Measurements from ENCODE around the gene NPAS3.

NPAS3 gene

DNA sequence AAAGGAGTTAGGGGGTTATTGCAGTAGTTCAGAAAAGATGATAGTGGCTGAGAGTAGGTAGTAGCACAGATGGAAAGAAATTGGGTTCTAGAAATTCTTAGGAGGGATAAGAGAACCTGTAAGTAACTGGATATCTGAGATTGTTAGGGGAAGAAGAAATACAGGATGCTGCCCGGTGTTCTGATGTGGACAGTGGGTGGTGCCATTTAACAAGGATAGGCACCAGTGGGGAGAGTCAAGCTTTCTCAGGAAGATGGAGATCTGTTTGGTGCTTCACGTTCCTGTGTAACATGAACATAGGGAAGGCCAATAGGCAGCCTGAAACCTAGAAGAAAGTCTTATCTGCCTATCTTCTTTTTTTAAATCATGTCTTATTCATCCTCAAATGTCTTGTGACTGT is 245.9 kb downstream of the NPAS3 start:
- Mint-ChIP-seq H3K27me3 (no peaks in the 10 kb centered on the region), H3K9me3 (peaks cover 5% of the 10 kb centered on the region), H3K4me3 (no peak overlapping the region), H3K36me3 (ENCODE audit: low read depth) (no peaks in the 10 kb centered on the region), H3K4me1 (ENCODE audit: low read depth) (no peaks in the 10 kb centered on the region), H3K27ac (no peak overlapping the region)
- no peak for DNase-seq

DNA sequence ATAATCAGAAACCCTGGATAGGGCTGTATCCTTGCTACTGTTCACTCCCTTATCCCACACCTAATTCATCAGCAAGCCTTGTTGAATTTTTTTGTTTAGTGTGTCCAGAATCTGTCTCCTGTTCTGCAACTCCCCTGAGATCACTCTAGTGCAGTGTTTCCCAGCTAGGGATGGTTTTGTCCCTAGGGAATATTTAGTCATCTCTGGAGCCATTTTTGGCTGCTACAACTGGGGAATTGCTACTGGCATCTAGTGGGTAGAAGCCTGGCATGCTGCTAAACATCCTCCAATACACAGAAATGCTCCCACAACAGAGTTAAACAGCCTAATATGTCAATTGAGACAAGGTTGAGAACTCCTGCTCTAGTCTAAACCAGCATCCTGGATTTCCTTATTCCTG is 248.0 kb downstream of the NPAS3 start:
- Mint-ChIP-seq H3K27ac (no peak overlapping the region), H3K4me3 (no peak overlapping the region)

DNA sequence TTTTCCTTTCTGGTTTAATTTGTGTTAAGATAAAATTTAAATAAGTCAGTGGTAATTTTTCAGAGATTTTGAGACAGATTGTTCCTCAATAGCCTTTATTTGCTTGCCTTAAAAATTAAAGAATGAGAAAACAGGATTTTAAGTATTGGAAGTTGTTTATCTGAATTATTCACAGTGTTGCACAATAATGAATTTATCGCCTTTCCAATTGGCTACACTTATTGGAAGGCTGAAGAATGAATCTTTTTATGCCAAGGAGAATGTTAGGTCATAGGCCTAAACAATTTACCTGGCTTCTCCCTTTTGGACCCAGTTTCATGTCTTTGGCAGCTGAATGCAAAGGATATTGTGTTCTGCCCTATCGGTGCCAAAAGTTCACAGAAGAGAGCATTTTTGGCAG is 250.2 kb downstream of the NPAS3 start:
- H3K9me3 Mint-ChIP-seq = peaks cover 3% of the 10 kb centered on the region
- no peaks in the 10 kb centered on the region for H3K36me3 Mint-ChIP-seq (ENCODE audit: low read depth)
- no peaks in the 10 kb centered on the region for H3K27me3 Mint-ChIP-seq
- DNase-seq = no peak
- no peak overlapping the region for H3K27ac Mint-ChIP-seq
- no peaks in the 10 kb centered on the region for H3K4me1 Mint-ChIP-seq (ENCODE audit: low read depth)
- no peak overlapping the region for H3K4me3 Mint-ChIP-seq

More for the DNA sequence above, 248.0 kb downstream of the NPAS3 start:
- Mint-ChIP-seq H3K27me3 (no peaks in the 10 kb centered on the region), H3K4me1 (ENCODE audit: low read depth) (no peaks in the 10 kb centered on the region), H3K9me3 (peaks cover 3% of the 10 kb centered on the region), H3K36me3 (ENCODE audit: low read depth) (no peaks in the 10 kb centered on the region)
- DNase-seq = no peak

DNA sequence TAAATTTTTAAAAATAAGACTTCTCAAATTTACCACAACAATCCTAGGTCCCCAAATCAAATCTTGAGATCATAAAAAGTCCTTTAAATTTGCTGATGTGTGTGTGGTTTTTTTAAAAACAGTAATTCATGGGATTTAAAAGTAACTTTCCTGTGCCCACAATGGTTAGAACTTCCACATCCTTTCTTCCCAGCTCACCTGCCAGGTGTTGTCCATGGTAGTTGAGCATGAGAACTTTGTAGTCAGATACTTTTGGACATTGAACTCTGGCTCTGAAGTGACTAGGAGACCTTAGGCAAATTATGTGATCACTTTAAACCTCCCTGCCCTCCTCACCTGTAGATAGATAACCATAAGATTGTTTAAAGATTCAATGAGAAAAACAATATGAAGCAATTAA is 253.2 kb downstream of the NPAS3 start:
- H3K4me3 Mint-ChIP-seq = no peak overlapping the region
- H3K27ac Mint-ChIP-seq = no peak overlapping the region
- no peak for DNase-seq
- H3K4me1 Mint-ChIP-seq (ENCODE audit: low read depth) = no peaks in the 10 kb centered on the region
- no peaks in the 10 kb centered on the region for H3K27me3 Mint-ChIP-seq
- peaks cover 3% of the 10 kb centered on the region for H3K9me3 Mint-ChIP-seq
- no peaks in the 10 kb centered on the region for H3K36me3 Mint-ChIP-seq (ENCODE audit: low read depth)

DNA sequence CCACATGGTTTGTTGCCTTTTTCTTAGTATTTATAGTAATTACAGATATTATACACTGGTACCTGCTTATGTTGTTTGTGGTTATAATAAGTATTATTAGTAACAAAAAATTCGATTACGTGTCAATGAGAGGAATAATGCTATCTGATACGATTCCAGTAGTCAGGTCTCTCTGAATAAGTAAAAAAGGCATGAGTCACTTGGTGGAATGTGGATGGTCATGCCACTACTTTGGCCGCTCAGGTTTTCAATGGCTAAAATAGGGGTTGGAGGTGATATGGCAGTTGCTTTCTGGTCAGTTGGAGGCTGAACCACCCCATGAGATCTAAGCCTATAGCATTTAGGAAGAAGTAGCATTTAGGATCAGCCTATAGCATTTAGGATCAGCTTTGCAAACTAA is 255.9 kb downstream of the NPAS3 start:
- Mint-ChIP-seq H3K9me3 (peaks cover under 1% of the 10 kb centered on the region), H3K27ac (no peak overlapping the region), H3K27me3 (no peaks in the 10 kb centered on the region), H3K4me1 (ENCODE audit: low read depth) (no peaks in the 10 kb centered on the region), H3K36me3 (ENCODE audit: low read depth) (no peaks in the 10 kb centered on the region), H3K4me3 (no peak overlapping the region)
- no peak for DNase-seq

DNA sequence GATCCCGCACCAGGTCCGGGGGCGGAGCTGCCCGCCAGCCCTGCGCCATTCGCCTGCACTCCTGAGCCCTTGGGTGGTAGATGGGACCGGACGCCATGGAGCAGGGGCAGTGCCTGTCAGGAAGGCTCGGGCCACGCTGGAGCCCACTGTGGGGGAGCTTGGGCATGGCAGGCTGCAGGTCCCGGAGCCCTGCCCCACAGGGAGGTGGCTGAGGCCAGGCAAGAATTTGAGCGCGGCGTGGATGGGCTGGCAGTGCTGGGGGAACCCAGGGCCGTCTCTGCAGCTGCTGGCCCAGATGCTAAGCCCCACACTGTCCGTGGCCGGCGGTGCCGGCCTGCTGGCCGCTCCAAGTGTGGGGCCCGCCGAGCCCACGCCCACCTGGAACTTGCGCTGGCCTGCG is 260.0 kb downstream of the NPAS3 start:
- Mint-ChIP-seq H3K4me1 (ENCODE audit: low read depth) (no peaks in the 10 kb centered on the region), H3K27me3 (no peaks in the 10 kb centered on the region), H3K36me3 (ENCODE audit: low read depth) (no peaks in the 10 kb centered on the region), H3K9me3 (peaks cover 8% of the 10 kb centered on the region), H3K27ac (no peak overlapping the region), H3K4me3 (no peak overlapping the region)
- no peak for DNase-seq

DNA sequence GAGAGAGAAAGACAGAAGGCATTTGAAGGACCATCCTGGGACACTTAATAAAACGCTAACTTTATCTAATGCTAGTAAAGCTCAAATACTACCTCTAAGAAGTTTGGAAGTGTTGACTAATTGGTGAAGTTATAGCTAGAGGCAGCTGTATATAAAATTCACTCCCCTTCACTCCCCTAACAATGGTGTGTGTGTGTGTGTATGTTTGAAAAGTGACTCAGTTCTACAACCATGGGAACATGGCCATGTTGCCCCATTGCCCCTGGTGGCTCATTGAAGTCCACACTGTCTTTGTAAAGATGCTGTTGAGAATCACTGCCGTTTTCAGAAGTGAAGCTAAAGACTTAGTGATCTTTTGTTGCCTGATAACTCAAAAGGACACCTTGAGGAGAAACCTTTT is 262.4 kb downstream of the NPAS3 start:
- DNase-seq = no peak
- Mint-ChIP-seq H3K4me1 (ENCODE audit: low read depth) (no peaks in the 10 kb centered on the region), H3K4me3 (no peak overlapping the region), H3K27ac (no peak overlapping the region), H3K36me3 (ENCODE audit: low read depth) (no peaks in the 10 kb centered on the region), H3K9me3 (peaks cover 15% of the 10 kb centered on the region), H3K27me3 (no peaks in the 10 kb centered on the region)

DNA sequence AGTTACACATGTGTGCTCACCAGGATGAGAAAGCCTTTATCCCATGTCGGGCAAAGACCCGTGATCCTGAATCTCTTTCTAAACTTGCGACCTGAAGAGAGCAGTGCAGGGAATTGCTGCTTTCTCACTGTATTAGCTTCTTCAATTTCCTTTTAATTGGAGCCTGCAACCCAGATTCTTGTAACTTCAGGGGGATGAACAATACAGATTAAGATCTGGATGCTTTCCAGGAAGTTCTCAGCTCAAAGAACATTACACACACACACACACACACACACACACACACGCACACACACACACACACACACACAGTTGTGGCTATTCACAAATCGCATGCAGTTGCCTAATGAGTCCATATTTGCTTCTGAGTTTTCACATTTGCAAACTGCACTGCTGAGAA is 268.3 kb downstream of the NPAS3 start:
- DNase-seq = no peak
- Mint-ChIP-seq H3K27me3 (no peaks in the 10 kb centered on the region), H3K36me3 (ENCODE audit: low read depth) (no peaks in the 10 kb centered on the region), H3K27ac (no peak overlapping the region), H3K4me3 (no peak overlapping the region), H3K4me1 (ENCODE audit: low read depth) (no peaks in the 10 kb centered on the region), H3K9me3 (peaks cover 7% of the 10 kb centered on the region)

DNA sequence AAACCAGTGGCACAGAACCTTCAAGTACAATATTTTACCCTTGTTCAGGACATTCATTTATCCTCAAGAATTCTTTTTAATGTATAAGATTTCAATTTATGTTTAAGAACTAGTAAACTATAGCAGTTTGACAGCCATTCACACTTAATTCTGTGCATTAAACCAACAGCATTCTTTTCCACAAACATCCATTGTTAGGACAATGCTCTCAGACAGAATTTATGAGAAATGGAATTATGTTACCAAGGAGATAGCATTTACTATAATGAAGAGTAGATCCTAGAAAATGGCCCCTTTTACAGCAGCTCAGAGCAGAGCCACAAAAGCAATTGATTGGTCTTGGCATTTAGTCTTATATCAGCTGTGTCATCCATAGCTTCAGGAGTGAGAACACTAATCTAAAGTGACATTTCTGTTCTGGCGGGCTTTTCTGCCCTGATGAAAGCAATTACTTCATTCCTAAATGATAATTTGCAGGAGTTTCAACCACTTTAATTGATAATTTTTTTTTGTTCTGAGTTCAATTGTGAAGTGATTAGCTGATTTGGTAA is 268.9 kb downstream of the NPAS3 start:
- Mint-ChIP-seq H3K27me3 (no peaks in the 10 kb centered on the region), H3K9me3 (peaks cover 7% of the 10 kb centered on the region), H3K4me3 (no peak overlapping the region), H3K27ac (no peak overlapping the region), H3K4me1 (ENCODE audit: low read depth) (no peaks in the 10 kb centered on the region), H3K36me3 (ENCODE audit: low read depth) (no peaks in the 10 kb centered on the region)
- no peak for DNase-seq

DNA sequence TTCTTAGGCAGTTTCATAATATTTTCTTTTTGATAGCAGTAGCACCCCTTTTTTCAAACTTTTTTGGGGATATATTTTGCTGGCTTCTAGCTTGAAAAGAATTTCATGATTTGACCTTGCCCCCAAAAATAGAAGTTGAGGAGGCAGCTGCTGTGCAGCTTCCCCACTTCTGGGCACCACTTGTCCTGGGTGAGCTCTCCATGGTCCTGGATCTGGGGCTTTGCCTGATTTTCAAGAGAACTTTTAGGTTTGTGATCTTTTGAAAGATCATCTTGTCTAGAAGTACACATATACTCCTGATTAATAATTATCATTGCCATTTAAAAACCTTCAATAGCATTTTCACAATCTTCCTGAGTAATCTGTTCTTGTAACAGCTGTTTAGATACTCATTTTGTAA is 271.6 kb downstream of the NPAS3 start:
- H3K4me3 Mint-ChIP-seq = no peak overlapping the region
- H3K27ac Mint-ChIP-seq = no peak overlapping the region
- no peaks in the 10 kb centered on the region for H3K36me3 Mint-ChIP-seq (ENCODE audit: low read depth)
- H3K9me3 Mint-ChIP-seq = peaks cover 5% of the 10 kb centered on the region
- no peaks in the 10 kb centered on the region for H3K27me3 Mint-ChIP-seq
- DNase-seq = no peak
- no peaks in the 10 kb centered on the region for H3K4me1 Mint-ChIP-seq (ENCODE audit: low read depth)

DNA sequence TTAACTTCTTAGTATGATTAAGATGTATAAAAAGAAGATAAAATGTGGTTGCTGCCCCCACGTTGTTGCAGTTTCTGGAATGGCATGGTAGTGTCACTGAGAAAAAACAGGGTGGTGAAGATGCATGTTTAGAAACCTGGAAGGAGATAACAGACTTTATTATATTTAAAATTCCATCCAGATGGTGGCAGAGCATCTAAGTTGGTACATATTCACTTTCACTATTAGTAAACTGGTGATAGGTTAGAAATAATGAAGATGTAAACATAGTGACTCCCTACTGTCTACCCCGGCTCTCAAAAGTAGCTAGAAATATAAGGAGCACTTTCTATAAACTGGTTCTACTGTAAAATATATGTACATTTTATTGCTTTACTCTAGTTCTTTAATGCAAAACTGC is 279.3 kb downstream of the NPAS3 start:
- no peak for DNase-seq
- Mint-ChIP-seq H3K9me3 (peaks cover 5% of the 10 kb centered on the region), H3K27ac (no peak overlapping the region), H3K36me3 (ENCODE audit: low read depth) (no peaks in the 10 kb centered on the region), H3K4me1 (ENCODE audit: low read depth) (no peaks in the 10 kb centered on the region), H3K27me3 (no peaks in the 10 kb centered on the region), H3K4me3 (no peak overlapping the region)

DNA sequence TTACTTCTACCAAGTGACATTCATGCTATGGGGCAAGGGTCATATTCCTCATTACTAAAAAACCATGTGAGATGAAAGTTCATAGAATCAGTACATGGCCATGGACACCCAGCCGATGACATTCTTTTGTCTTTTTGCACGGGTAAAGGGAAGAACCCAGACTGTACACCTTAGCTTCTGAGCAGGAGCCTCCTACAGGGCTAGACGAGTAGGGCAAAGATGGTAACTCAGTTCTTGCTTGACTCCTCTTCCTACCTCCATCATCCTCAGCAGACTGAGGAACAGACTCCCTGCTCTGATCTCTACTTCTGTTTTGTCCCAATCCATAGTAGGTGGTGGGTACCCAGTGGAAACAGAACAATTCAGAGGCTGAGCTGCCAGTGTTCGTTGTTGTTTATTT is 281.3 kb downstream of the NPAS3 start:
- no peak overlapping the region for H3K4me3 Mint-ChIP-seq
- no peak overlapping the region for H3K27ac Mint-ChIP-seq
- no peaks in the 10 kb centered on the region for H3K4me1 Mint-ChIP-seq (ENCODE audit: low read depth)
- no peaks in the 10 kb centered on the region for H3K27me3 Mint-ChIP-seq
- H3K36me3 Mint-ChIP-seq (ENCODE audit: low read depth) = no peaks in the 10 kb centered on the region
- H3K9me3 Mint-ChIP-seq = peaks cover 5% of the 10 kb centered on the region
- DNase-seq = no peak

DNA sequence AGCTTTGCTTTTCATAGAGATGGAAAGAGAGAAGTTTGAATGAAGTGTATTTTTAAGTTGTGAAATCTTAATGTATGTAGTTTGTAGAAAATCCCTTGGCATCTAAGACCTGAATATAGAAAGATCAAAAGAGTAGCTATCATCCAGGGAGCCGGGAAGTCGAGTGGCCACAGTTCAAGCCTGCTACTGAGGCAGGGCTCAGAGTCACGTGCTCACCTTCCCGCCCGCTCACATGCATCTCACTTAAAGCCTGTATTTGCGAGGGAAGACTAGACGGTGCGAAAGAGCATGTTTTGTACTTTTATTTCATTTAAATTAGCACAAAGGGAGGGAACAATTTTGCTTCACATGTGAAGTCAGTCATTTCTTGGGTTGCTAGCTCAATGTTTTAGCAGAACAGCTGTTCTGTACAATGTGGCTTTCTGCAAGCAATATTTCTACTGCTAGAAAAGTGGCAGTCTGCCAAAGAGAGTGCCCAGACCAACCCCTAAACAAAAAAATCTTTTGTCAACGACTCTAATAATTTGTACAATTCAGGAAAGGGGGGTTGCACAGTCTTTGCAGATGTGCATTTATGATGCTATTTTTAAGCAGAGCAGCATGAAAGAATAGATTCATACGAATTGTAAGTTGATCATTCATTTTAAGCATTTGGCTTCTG is 290.7 kb downstream of the NPAS3 start:
- no peak for DNase-seq
- H3K27me3 Mint-ChIP-seq = no peaks in the 10 kb centered on the region
- no peaks in the 10 kb centered on the region for H3K4me1 Mint-ChIP-seq (ENCODE audit: low read depth)
- H3K9me3 Mint-ChIP-seq = peaks cover 6% of the 10 kb centered on the region
- no peak overlapping the region for H3K27ac Mint-ChIP-seq
- no peaks in the 10 kb centered on the region for H3K36me3 Mint-ChIP-seq (ENCODE audit: low read depth)
- H3K4me3 Mint-ChIP-seq = no peak overlapping the region

DNA sequence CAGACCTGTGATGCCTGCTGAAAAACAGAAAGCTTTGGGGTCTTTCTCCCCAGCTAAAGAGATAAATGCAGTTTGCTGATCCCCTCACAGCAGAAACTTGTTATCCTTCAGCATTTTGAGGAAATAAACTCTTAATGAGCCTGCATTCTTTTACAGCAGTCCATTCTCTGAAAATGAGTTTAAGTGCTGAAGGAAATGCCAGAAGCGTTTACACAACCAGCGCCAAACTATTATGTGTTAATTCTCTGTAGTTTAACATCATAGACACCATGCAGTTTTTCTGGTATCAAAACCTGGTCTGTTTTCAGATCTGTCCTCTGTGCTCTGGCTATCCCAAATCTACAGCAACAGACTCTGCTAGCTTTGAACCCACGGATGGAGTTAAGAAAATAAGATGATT is 291.3 kb downstream of the NPAS3 start:
- DNase-seq = no peak
- no peaks in the 10 kb centered on the region for H3K27me3 Mint-ChIP-seq
- H3K4me1 Mint-ChIP-seq (ENCODE audit: low read depth) = no peaks in the 10 kb centered on the region
- no peaks in the 10 kb centered on the region for H3K36me3 Mint-ChIP-seq (ENCODE audit: low read depth)
- H3K4me3 Mint-ChIP-seq = no peak overlapping the region
- H3K9me3 Mint-ChIP-seq = peaks cover 6% of the 10 kb centered on the region
- H3K27ac Mint-ChIP-seq = no peak overlapping the region

DNA sequence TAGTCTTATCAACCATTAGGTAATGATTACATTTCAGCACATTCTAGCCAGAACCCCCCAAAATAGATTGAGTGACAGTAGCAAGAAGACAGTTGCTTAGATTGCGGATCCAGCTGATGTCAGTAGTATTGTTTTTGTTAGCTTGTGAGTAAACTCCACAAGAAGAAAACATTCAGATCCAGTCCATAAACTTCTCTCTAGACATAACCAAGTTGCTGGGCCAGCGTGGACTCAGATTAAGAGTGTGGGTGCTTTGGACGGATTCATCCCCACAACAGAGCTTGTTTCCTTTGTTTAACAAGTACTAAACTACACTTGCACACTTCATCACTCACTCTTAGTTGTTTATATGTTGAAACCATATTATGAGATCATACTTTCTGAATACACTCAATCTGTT is 293.4 kb downstream of the NPAS3 start:
- H3K27me3 Mint-ChIP-seq = no peaks in the 10 kb centered on the region
- no peak for DNase-seq
- H3K9me3 Mint-ChIP-seq = peaks cover 8% of the 10 kb centered on the region
- no peaks in the 10 kb centered on the region for H3K36me3 Mint-ChIP-seq (ENCODE audit: low read depth)
- no peak overlapping the region for H3K4me3 Mint-ChIP-seq
- no peak overlapping the region for H3K27ac Mint-ChIP-seq
- no peaks in the 10 kb centered on the region for H3K4me1 Mint-ChIP-seq (ENCODE audit: low read depth)
